ENCODE measurements around the gene UBB. TPM values are rescaled to one million over a fixed set of nuclear protein-coding genes. Genes with fewer than 3 reads are reported as not detected.

The UBB gene
- total and polyA plus RNA-seq, 2 experiments from 2014 or later: 871 to 1,692 TPM

- Mint-ChIP-seq H3K27ac (no peak overlapping the region), H3K9me3 (no peaks in the 10 kb centered on the region), H3K4me3 (no peak overlapping the region), H3K4me1 (no peaks in the 10 kb centered on the region; the same call in 2 of the 3 replicates), H3K36me3 (ENCODE audit: low read depth) (peaks cover 43% of the 10 kb centered on the region), H3K27me3 (ENCODE audit: insufficient read depth, low read depth, poor library complexity) (peaks cover 2% of the 10 kb centered on the region)
- Histone ChIP-seq H3K79me2 (replicated peaks; ENCODE audit: insufficient read depth) (no peaks in the 10 kb centered on the region), H3K4me3 (no peak overlapping the region), H2AFZ (no peak overlapping the region), H3K27ac (ENCODE audit: low read depth) (no peak overlapping the region), H3K4me2 (no peak overlapping the region), H3K4me1 (ENCODE audit: insufficient read depth) (no peaks in the 10 kb centered on the region), H3K27me3 (ENCODE audit: insufficient read depth) (no peaks in the 10 kb centered on the region), H4K20me1 (replicated peaks; ENCODE audit: insufficient read depth) (peaks cover 4% of the 10 kb centered on the region; the same call in 1 of the 2 replicates), H3F3A (replicated peaks; ENCODE audit: low read depth) (peaks cover 10% of the 10 kb centered on the region; the same call in 1 of the 2 replicates), H3K9me2 (ENCODE audit: insufficient read depth) (no peaks in the 10 kb centered on the region), H3K36me3 (ENCODE audit: insufficient read depth) (peaks cover 6% of the 10 kb centered on the region; the same call in 1 of the 2 replicates)
- no peak for ATAC-seq
- no peak for DNase-seq (ENCODE audit: low spot score)
- TF ChIP-seq EZH2 (IDR thresholded peaks at IDR 0.05; ENCODE audit: low read depth, unreplicated experiment) (no peak), ZNF114 (CRISPR knock-in tag; IDR thresholded peaks at IDR 0.05) (no peak), CREB1 (CRISPR knock-in tag; IDR thresholded peaks at IDR 0.05; ENCODE audit: low read depth) (no peak), POLR2AphosphoS5 (IDR thresholded peaks at IDR 0.05; ENCODE audit: low read depth) (no peak), CTCF (conservative IDR thresholded peaks at IDR 0.05; ENCODE audit: low read depth in 2 of 2) (no peak), JUNB (IDR thresholded peaks at IDR 0.05; ENCODE audit: unreplicated experiment) (no peak), ZNF462 (CRISPR knock-in tag; IDR thresholded peaks at IDR 0.05) (no peak), EZH2phosphoT487 (IDR thresholded peaks at IDR 0.05; ENCODE audit: unreplicated experiment) (no peak), ZNF331 (CRISPR knock-in tag; IDR thresholded peaks at IDR 0.05; ENCODE audit: low read depth) (no peak), NANOG (IDR thresholded peaks at IDR 0.05; ENCODE audit: borderline replicate concordance) (no peak), STAT1 (IDR thresholded peaks at IDR 0.05; ENCODE audit: unreplicated experiment) (no peak), ETS1 (IDR thresholded peaks at IDR 0.05) (no peak), REST (IDR thresholded peaks at IDR 0.05; ENCODE audit: unreplicated experiment) (no peak)
Measured at GRCh38 chr17:16339959-16340358, 40.9 kb upstream of the UBB start.

Data from GM23338 (cell line).